ENCODE measurements around the gene NBEAL1.
A peak's percentile ranks its signal among the peaks of the same experiment; 100 is the strongest.
"Not testable (repeated sequence)": the region's sequence is repeated elsewhere in the genome, so short reads cannot be mapped to it uniquely, and the experiment has no call there.

Gene NBEAL1

GRCh38 chr2:203014456-203015199 is at the start of gene NBEAL1:
NBEAL1 (plus strand) TSS chr2:203014875; CDS start chr2:203016385, 1,510 bp downstream.
- DNase-seq (ENCODE audit: low spot score), result peak; percentile 98

DNA sequence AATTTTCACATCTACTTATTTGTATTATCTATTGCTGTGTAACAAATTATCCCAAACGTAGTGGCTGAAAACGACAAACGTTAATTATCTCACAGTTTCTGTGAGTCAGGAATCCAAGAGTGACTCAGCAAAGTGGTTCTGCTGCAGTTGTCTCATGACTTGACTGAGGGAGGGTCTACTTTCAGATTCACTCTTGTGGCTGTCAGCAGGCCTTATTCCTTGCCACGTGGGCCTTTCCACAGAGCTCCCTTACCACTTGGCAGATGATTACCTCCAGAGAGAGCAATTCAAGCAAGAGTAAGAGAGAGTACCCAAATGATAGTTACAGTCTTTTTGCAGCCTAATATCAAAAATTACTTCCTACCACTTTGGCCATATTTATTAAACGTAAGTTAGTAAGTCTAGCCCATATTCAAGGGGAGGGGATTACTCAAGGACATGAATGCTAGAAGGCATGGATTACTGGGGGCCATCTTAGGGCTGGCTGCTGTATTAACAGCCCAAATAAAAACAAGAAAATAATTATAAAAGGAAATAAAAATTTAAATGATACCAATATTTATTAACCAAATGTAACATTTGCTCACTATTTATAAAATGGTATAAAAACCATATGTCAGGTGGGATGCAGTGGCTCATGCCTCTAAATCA is 48.7 kb upstream of the NBEAL1 start:
- DNase-seq (ENCODE audit: low spot score), result peak; percentile 89

GRCh38 chr2:202969404-202969803 is 45.3 kb upstream of the NBEAL1 start:
- DNase-seq (ENCODE audit: low spot score), result not testable (repeated sequence)

- no peak for DNase-seq (ENCODE audit: low spot score)
Measured at GRCh38 chr2:202976809-202977208, 37.9 kb upstream of the NBEAL1 start.

DNA sequence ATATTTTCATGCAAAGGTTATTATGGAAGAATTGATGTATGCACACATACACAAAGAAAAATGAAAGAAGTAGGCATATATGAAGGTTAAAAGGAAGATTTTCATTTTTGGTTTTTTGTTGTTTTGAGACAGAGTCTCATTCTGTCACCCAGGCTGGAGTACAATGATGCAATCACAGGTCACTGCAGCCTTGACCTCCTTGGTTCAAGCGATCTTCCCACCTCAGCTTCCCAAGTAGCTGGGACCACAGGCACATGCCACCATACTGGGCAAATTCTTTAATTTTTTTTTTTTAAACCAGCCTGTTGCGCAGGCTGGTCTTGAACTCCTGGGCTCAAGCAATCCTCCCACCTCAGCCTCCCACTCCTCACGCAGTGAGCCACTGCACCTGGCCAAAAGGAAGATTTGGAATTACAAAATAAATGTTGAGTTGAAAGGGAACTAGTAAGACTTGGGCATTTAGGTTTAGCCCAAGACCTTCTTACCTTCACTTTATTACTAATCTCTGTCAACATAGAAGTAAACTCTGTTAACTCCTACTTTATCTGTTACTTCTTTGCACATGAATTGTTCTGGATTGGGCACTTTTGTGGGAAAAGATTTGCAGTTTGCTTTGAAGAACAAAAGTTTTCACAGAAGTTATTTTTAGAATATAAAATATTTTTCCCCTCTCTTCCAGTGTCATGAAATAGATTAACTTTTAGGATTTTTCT is 31.7 kb upstream of the NBEAL1 start:
- DNase-seq (ENCODE audit: low spot score), result no peak

DNA sequence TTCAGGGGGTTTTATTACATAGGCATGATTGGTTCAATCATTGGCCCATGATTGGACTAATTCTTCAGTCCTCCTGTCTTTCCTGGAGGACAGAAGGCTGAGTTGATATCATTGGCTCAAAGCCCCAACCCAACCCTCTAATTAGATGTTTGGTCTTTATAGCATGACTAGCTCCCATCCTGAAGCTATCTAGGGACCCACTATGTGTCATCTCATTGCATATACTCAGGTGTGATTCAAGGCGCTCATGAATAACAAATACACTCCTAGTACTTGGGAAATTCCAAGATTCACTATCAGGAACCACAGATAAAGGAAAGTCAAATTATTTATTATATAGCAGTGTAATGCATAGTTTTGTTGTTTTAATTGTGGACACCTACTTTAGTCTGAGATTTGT is 24.9 kb upstream of the NBEAL1 start:
- DNase-seq (ENCODE audit: low spot score), result no peak

DNA sequence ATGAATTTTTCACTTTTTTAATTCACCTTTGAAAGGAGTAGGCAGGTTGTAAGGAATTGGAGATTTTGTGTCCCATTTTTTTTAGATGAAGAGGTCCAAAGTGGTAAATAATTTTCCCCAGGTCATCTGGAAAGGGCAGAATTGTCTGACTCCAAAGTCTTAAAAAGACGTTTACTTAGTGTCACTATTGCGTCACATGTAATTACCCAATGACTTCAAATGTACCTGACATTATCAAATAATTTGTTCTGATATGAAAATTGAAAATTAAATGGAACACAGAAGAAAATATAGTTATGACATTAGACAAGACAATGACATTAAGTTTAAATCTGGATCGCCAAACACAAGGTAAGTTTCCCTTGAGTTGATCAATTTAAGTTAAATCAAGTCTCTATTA is 24.2 kb upstream of the NBEAL1 start:
- no peak for DNase-seq (ENCODE audit: low spot score)

DNA sequence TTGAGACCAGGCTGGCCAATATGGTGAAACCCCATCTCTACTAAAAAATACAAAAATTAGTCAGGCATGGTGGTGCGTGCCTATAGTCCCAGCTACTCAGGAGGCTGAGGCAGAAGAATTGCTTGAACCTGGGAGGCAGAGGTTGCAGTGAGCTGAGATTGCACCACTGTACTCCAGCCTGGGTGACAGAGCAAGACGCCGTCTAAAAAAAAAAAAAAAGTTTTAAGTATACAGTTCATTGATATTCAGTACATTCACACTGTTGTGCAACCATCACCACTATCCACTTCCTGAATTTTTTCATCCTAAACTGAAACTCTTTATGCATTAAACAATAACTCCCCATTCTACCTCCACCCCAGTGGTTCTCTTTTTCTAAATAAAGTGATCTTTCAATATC is 17.6 kb upstream of the NBEAL1 start:
- DNase-seq (ENCODE audit: low spot score), result not testable (repeated sequence)

DNA sequence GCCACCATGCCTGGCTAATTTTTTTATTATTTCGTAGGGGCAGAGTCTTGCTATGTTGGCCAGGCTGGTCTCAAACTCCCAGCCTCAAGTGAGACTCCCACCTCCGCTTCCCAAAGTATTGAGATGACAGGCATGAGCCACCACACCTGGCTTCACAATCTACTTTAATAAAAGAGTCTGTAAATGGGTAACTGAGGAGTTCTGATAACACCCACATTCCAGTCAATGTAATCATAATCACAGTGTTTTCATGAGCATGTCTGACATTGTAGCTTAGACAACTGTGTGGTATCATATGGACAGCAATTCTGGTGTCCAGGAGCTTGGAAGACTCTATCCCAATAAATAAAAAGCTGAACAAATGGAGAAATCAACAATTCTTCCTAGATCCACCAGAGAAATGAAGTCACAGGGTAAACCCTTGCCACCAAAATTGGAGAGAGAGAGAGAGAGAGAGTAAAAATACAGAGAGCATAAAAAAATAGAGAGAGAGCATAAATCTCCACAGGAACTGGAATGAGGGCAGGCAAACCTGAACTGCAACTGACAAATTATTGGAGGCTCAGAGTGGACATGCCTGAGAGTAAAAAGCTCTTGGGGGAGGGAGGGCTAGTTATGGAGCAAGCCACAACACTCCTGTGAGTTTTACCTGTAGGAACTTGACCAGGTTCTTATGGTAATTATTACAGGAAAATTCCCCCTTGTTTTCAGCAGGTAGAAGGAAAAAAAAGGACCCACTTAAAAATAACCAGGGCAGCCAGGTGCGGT is 12.4 kb upstream of the NBEAL1 start:
- no peak for DNase-seq (ENCODE audit: low spot score)

GRCh38 chr2:203003716-203004115 is 11.0 kb upstream of the NBEAL1 start:
- no peak for DNase-seq (ENCODE audit: low spot score)

DNA sequence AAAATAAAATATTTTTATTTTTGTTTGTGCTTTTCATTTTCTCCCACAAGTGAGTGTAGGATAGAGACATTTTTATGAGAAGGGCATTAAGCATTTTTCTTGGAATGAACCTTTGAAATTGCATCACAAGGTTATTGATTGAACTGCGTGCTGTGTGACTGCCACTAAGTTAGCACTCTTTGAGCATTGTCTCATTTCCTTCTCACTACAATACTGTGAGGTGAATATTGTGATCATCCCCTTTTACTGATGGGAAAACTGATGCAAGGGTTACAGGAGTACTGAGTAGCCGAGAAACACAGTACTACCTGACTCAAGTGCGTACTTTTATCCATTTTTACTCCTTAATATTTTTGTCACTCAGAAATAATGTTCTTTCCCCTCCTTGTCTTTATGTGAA is 2.0 kb downstream of the NBEAL1 start:
- DNase-seq (ENCODE audit: low spot score), result no peak

- peak; percentile 20 for DNase-seq (ENCODE audit: low spot score)
Measured at GRCh38 chr2:203018181-203018580, 3.5 kb downstream of the NBEAL1 start.

DNA sequence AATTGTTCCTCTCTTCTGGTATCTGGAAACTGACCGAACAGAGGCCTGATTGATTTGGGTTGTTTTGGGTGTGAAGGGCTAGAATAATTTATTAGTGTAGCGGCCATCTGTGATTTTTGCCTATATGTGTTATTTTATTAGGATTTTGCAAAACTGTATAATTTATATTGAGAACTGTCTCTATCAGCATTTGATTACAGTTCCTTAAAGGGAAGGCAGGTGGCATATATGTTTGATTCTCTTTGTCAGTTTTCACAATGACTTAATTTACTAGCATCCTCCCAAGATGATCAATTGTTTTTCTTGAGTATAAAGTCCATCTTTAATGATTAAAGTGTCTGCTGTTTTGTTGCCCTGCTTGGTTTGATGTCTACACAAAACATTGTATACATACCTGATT is 4.5 kb downstream of the NBEAL1 start:
- no peak for DNase-seq (ENCODE audit: low spot score)

GRCh38 chr2:203021991-203022390 is 7.3 kb downstream of the NBEAL1 start:
- DNase-seq (ENCODE audit: low spot score), result no peak

GRCh38 chr2:203022751-203023150 is 8.1 kb downstream of the NBEAL1 start:
- DNase-seq (ENCODE audit: low spot score), result no peak

- no peak for DNase-seq (ENCODE audit: low spot score)
Measured at GRCh38 chr2:203025592-203025991, 10.9 kb downstream of the NBEAL1 start.

DNA sequence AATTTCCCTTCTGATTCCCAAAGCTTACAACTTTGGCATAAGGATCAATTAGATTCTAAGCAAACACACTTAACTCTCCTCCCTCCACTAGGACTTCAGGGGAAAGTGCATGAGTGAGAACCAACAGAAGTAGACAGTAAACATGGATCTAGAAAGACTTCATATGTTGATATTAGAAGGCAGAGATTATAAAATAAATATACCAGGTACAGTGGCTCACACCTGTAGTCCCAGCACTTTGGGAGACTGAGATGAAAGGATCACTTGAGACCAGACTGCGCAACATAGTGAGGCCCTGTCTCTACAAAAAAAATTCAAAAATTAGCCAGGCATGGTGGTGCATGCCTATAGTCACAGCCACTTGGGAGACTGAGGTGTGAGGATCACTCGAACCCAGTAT is 15.9 kb downstream of the NBEAL1 start:
- DNase-seq (ENCODE audit: low spot score), result no peak

DNA sequence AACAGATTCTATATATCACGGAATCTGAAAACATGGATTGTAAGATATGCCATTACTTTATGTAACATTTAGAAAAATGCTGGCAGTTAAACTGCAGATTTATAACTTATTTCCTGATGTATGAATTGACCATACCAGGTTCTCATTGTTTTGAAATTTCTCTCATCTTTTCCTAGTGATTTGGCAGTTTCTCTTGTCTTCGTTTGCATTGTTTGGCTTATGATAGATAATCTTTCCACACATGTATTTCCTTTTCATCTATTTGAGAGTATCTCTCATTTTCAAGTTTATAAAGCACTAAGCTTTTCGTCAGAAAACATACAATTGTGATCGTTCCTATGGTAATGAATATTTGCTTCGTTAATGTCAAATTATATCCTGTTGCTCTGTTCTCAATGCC is 16.3 kb downstream of the NBEAL1 start:
- no peak for DNase-seq (ENCODE audit: low spot score)

DNA sequence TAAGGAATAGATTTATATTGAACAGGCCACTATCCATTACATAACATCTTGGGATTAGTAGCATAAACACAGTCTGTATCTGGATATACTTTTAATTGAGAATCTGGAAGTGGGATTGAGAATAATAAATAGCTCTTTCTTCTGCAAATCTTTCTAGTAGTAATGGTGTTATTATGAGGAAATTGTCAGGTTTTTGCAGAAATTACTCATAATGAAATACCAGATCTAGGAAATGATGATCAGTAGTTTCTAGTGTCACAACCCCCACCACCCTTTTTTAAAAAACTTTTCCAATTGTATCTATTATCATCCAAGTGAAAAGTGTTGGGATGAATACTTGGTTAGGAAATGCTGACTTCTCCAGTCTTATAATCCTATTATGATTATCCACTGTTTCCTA is 18.7 kb downstream of the NBEAL1 start:
- no peak for DNase-seq (ENCODE audit: low spot score)

- DNase-seq (ENCODE audit: low spot score), result no peak
Measured at GRCh38 chr2:203035879-203036470, 21.3 kb downstream of the NBEAL1 start.

DNA sequence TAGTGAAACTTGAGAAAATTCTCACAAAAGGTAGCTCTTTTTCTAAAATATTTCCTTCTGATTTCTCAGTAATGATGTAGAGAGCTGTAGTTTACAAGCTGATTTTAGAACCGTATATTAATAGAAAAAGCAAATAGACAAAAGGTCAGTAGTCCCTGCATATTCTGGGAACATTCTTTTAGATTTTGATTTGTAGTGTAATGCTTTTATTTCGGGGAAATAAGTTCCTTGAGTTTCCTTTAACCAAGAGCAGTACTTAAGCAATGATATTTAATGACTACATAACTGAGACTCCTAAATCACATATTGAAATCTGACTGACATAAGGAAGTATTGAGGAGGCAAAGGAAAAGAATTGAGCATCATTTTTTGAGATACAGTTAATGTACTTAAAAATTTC is 22.4 kb downstream of the NBEAL1 start:
- no peak for DNase-seq (ENCODE audit: low spot score)

DNA sequence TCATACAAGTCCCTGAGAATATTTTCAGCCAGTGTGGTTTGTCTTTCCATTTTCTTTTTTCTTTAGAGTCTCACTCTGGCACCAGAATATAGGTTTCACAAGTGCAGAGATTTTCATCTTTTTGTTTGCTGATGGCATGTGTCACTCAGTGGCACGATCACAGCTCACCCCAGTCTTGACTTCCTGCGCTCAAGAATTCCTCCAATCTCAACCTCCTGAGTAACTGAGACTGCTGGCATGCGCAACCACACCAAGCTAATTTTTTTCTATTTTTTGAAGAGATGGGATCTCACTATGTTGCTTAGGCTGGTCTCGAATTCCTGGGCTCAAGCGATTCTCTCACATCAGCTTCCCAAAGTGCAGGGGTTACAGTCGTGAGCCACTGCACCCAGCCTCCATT is 23.9 kb downstream of the NBEAL1 start:
- no peak for DNase-seq (ENCODE audit: low spot score)
